Suprapubic skin (tissue), 4 donors: ENCODE results near the gene FBLN1.

Source experiments
- EP300 ChIP-seq: sonication (generic); formaldehyde crosslinking; IDR thresholded peaks from one replicate; pipeline ENCODE4 v1.6.1; 2017; ENCODE audit warnings: antibody characterized with exemption
- POLR2A ChIP-seq, 2 donors: fragments of 450-650 bp; IDR thresholded peaks; one replicate each; pipeline ENCODE4 v1.6.1; 2017; ENCODE audit warnings: antibody characterized with exemption in 2 of 2, mild to moderate bottlenecking in 2 of 2, moderate library complexity in 2 of 2
- POLR2AphosphoS5 ChIP-seq, 3 donors: sonication (generic); formaldehyde crosslinking; IDR thresholded peaks; one replicate each; pipeline ENCODE4 v1.6.1; 2017; ENCODE audit warnings: antibody characterized with exemption in 3 of 3
- TF ChIP-seq, protein P1 (sequence below), 2 donors: fragments of 200-600 bp in 1 of 2; fragments of 450-650 bp in 1 of 2; sonication (generic) in 1 of 2; IDR thresholded peaks; one replicate each; pipeline ENCODE4 v1.5.1; 2016 to 2019; ENCODE audit warnings: antibody characterized with exemption in 2 of 2, mild to moderate bottlenecking in 1 of 2, moderate library complexity in 1 of 2

DNA sequence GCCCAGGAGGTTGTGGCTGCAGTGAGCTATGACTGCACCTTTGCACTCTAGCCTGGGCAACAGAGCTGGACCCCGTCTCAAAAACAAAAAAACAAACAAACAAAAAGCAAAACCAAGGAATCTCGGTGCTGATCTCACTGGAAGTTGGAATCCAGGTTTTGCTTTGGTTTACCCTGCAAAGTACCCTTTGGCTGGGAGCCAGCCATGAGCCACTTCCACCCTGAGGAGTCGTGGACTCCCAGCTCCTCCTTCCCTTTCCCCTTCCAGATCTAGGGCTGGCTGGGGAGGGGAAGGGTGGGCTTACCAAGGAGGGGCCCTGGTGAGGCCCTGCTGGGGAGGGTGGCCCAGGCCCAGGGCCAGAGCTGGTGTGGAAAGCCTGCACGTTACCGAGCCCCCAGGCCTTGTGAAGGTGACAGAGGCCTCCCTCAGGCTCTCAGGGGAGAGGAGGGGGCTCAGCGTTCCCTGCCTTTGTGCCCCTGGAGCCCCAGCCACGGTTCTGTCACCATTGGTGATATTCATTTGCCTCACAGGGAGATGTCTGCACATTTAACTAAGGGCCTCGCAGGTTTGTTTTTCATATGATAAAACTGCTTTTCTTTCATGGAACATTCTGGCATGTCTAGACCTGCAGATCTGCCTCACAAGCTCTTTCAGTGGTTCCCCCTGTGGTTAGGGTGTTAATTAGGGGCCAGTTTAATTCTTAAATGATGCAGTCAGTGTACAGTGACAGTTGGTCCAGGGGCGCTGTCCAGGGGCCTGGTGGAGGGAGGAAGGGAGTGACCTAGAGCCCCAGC, 29.0 kb downstream of the FBLN1 start:
- TF ChIP-seq POLR2AphosphoS5 (IDR thresholded peaks at IDR 0.05): no peak
- TF ChIP-seq, protein P1, sequence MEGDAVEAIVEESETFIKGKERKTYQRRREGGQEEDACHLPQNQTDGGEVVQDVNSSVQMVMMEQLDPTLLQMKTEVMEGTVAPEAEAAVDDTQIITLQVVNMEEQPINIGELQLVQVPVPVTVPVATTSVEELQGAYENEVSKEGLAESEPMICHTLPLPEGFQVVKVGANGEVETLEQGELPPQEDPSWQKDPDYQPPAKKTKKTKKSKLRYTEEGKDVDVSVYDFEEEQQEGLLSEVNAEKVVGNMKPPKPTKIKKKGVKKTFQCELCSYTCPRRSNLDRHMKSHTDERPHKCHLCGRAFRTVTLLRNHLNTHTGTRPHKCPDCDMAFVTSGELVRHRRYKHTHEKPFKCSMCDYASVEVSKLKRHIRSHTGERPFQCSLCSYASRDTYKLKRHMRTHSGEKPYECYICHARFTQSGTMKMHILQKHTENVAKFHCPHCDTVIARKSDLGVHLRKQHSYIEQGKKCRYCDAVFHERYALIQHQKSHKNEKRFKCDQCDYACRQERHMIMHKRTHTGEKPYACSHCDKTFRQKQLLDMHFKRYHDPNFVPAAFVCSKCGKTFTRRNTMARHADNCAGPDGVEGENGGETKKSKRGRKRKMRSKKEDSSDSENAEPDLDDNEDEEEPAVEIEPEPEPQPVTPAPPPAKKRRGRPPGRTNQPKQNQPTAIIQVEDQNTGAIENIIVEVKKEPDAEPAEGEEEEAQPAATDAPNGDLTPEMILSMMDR (IDR thresholded peaks at IDR 0.05): no peak
- no peak for TF ChIP-seq POLR2A (IDR thresholded peaks at IDR 0.05)
- no peak for TF ChIP-seq EP300
